Endodermal cell (in vitro differentiated cells): ENCODE results near the gene PSEN1. TPM values are rescaled to one million over a fixed set of nuclear protein-coding genes. Genes with fewer than 3 reads are reported as not detected.

Experiments used
- DNase-seq: peaks from one replicate; pipeline ENCODE4 v3.0.0-alpha.2; 2017
- H3K27ac ChIP-seq: 2 replicates; pipeline ENCODE4 v1.5.1; 2013; ENCODE audit warnings: mild to moderate bottlenecking, low read depth, low read length, moderate library complexity
- H3K27me3 ChIP-seq: 2 replicates; pipeline ENCODE4 v1.6.1; 2013; ENCODE audit warnings: mild to moderate bottlenecking, low read length, moderate library complexity; ENCODE audit not compliant: insufficient read depth, control insufficient read depth, poor library complexity, severe bottlenecking
- H3K36me3 ChIP-seq: 2 replicates; pipeline ENCODE4 v1.7.0; 2013; ENCODE audit warnings: mild to moderate bottlenecking, low read length, moderate library complexity; ENCODE audit not compliant: control insufficient read depth, insufficient read depth
- H3K4me1 ChIP-seq: one replicate; pipeline ENCODE4 v1.7.0; 2013; ENCODE audit warnings: low read length; ENCODE audit not compliant: control insufficient read depth, insufficient read depth
- H3K4me3 ChIP-seq: 2 replicates; pipeline ENCODE4 v1.5.1; 2013; ENCODE audit warnings: mild to moderate bottlenecking, low read length, moderate library complexity
- H3K9ac ChIP-seq: 2 replicates; pipeline ENCODE4 v1.6.1; 2013; ENCODE audit warnings: mild to moderate bottlenecking, low read length, moderate library complexity; ENCODE audit not compliant: poor library complexity, severe bottlenecking; ENCODE audit errors: extremely low read depth
- H3K9me3 ChIP-seq: 2 replicates; pipeline ENCODE4 v1.6.1; 2013; ENCODE audit warnings: mild to moderate bottlenecking, low read length, moderate library complexity; ENCODE audit not compliant: control insufficient read depth
- H3K27ac Mint-ChIP-seq: 2 replicates; pipeline ENCODE4 v1.8.0; 2020; ENCODE audit warnings: mixed read lengths
- H3K27me3 Mint-ChIP-seq: 2 replicates; pipeline ENCODE4 v1.8.0; 2021; ENCODE audit warnings: mild to moderate bottlenecking, mixed read lengths; ENCODE audit not compliant: insufficient read depth
- H3K36me3 Mint-ChIP-seq: 2 replicates; pipeline ENCODE4 v1.8.0; 2020; ENCODE audit warnings: low read depth, mixed read lengths
- H3K4me1 Mint-ChIP-seq: 2 replicates; pipeline ENCODE4 v1.8.0; 2020; ENCODE audit warnings: mixed read lengths
- H3K4me3 Mint-ChIP-seq: 2 replicates; pipeline ENCODE4 v1.8.0; 2020; ENCODE audit warnings: mild to moderate bottlenecking, moderate library complexity, mixed read lengths
- H3K9me3 Mint-ChIP-seq: 2 replicates; pipeline ENCODE4 v1.8.0; 2020; ENCODE audit warnings: mild to moderate bottlenecking, mixed read lengths
- CTCF ChIP-seq: fragments of 200-600 bp; sonication (generic); conservative IDR thresholded peaks from 2 replicates; pipeline ENCODE4 v1.5.0; 2021; ENCODE audit warnings: antibody characterized with exemption, mild to moderate bottlenecking
- WGBS, 2 experiments: methylation state at CpG; one replicate each; pipeline versions ENCODE4 v1.1.5 to v1.1.7; 2013; ENCODE audit warnings: missing lambda C conversion rate in 2 of 2, mixed read lengths in 1 of 2; ENCODE audit not compliant: insufficient coverage in 1 of 2, insufficient read length in 1 of 2; 5-methylcytosine and 5-hydroxymethylcytosine counted together
- total RNA-seq, 2 donors: library from RNA; stranded (reverse); fragmentation: NEBNext Ultra II Directional in 1 of 2; extraction: Animal tissue kit (Norgen Biotek cat#: 25700) in 1 of 2; gene quantifications; 2 replicates in 1 of 2; 3 replicates in 1 of 2; pipeline ENCODE4 v1.2.1, GENCODE V29; 2021

The PSEN1 gene
- total RNA-seq, 2 donors from 2014 or later: 45.7 to 49.9 TPM

DNA sequence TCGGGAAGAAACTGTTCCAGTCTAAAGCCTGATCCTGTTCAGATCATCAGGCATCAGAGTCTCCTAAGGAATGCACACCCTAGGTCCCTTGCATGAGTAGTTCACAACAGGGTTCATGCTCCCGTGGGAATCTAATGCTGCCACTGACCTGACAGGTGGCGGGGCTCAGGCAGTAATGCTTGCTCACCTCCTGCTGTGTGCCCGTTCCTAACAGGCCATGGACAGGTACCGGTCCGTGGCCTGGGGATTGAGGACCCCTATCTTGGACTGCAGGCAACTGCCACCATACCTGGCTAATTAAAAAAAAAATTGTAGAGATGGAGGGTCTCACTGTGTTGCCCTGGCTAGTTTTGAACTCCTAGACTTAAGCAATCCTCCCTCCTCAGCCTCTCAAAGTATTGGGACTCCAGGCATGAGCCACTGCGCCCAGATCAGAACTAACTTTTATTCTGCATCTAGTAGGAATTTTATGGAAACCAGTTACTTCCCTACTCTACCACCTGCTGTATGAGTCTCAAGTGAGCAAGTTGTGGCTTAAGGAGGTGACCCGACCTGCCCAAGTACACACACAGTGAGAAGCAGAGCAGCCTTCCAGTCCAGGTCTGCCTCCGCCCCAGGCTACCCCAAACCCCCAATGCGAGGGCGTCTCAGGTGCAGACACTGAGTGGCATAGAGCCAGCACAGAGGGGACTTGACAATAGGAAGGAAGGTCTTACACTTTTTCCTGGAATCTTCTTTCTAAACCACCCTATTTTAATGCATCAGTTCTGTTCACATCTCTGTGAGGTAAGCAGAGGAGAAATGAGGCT, 98.5 kb downstream of the PSEN1 start:
- Histone ChIP-seq H3K9me3 (no peaks in the 10 kb centered on the region), H3K27me3 (peaks cover 37% of the 10 kb centered on the region), H3K27ac (peak overlapping the region; percentile 69), H3K4me1 (peaks cover 38% of the 10 kb centered on the region), H3K9ac (peak overlapping the region; percentile 55), H3K4me3 (peak overlapping the region; percentile 74), H3K36me3 (no peaks in the 10 kb centered on the region)
- peaks cover 49% of the 10 kb centered on the region for H3K27me3 Mint-ChIP-seq
- peak overlapping the region; percentile 69 for H3K27ac Mint-ChIP-seq
- 72 to 82% methylated on average over 4 to 11 of the region's 11 CpGs for WGBS, 2 experiments
- no peak for DNase-seq
- H3K36me3 Mint-ChIP-seq: no peaks in the 10 kb centered on the region
- H3K4me1 Mint-ChIP-seq: peaks cover 54% of the 10 kb centered on the region
- no peak for TF ChIP-seq CTCF
- peak overlapping the region; percentile 50 for H3K4me3 Mint-ChIP-seq
- H3K9me3 Mint-ChIP-seq: no peaks in the 10 kb centered on the region

DNA sequence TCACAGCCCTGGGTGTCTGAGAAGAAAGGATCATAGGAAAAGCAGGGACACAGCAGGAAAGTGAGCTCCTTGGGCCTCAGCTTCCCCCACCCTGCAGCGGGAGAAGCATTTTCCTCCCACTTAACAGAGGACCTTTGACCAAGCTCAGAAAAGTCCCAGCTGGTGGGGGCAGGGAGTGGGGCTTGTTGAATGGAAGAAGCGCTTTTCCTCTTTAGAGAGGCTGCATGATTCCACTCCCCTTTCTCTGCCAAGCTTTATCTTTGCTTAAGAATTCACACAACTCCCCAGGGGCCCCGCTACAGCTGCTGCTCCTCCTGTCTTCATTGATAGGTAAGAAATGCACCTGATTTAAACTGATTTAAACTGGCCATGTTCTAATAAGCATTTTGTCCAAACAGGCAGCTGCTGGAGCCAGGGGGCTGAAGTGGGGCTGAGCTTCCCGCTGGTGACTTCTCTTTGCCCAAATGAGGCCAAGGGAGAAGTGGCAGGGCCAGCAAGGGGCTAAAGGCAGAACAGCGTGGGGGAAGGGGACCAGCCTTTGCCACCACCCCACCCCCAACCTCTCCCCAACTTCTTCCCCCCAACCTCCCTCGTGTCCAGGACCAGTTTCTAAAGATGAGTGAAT, 99.3 kb downstream of the PSEN1 start:
- Mint-ChIP-seq H3K27me3 (peaks cover 56% of the 10 kb centered on the region), H3K4me1 (peaks cover 54% of the 10 kb centered on the region), H3K27ac (peak overlapping the region; percentile 69), H3K4me3 (peak overlapping the region; percentile 50), H3K36me3 (no peaks in the 10 kb centered on the region), H3K9me3 (no peaks in the 10 kb centered on the region)
- peaks cover 46% of the 10 kb centered on the region for H3K27me3 ChIP-seq
- H3K4me1 ChIP-seq: peaks cover 38% of the 10 kb centered on the region
- WGBS, 2 experiments: 0 to 2% methylated on average over 1 to 6 of the region's 6 CpGs
- H3K9ac ChIP-seq: peak overlapping the region; percentile 55
- TF ChIP-seq CTCF: peak; percentile 13
- H3K4me3 ChIP-seq: peak overlapping the region; percentile 74
- no peaks in the 10 kb centered on the region for H3K36me3 ChIP-seq
- DNase-seq: peak; percentile 82
- peak overlapping the region; percentile 69 for H3K27ac ChIP-seq
- H3K9me3 ChIP-seq: no peaks in the 10 kb centered on the region

GRCh38 chr14:73236157-73236556, 99.8 kb downstream of the PSEN1 start:
- H3K36me3 Mint-ChIP-seq: no peaks in the 10 kb centered on the region
- no peak for TF ChIP-seq CTCF
- peaks cover 51% of the 10 kb centered on the region for H3K27me3 ChIP-seq
- H3K27ac Mint-ChIP-seq: peak overlapping the region; percentile 25
- peaks cover 54% of the 10 kb centered on the region for H3K4me1 Mint-ChIP-seq
- no peaks in the 10 kb centered on the region for H3K9me3 Mint-ChIP-seq
- peaks cover 38% of the 10 kb centered on the region for H3K4me1 ChIP-seq
- H3K4me3 Mint-ChIP-seq: peak overlapping the region; percentile 50
- 35 to 42% methylated on average over 11 of the region's 11 CpGs for WGBS, 2 experiments
- peak overlapping the region; percentile 46 for H3K4me3 ChIP-seq
- H3K27ac ChIP-seq: no peak overlapping the region
- no peaks in the 10 kb centered on the region for H3K9me3 ChIP-seq
- DNase-seq: no peak
- no peak overlapping the region for H3K9ac ChIP-seq
- peaks cover 62% of the 10 kb centered on the region for H3K27me3 Mint-ChIP-seq
- no peaks in the 10 kb centered on the region for H3K36me3 ChIP-seq
